ENCODE results near the gene MMAB.

Gene MMAB

DNA sequence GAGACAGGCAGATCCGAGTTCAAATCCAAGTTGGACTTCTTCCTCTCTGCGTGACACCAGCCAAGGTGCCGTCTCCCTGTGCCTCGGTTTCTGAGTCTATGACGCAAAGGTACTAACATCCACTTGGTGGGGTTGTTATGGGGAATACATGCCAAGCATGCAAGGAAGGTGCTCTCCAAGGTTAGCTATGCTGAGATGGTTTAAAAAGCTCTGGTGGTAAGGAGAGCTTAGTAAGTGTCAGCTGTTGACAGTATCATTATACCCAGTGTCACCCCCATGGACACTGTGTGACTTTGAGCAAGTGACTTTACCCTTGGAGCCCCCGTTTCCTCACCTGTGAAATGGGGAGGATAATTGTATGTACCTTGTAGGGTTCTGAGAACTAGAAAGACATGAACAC is 22.2 kb downstream of the MMAB start:
- no peak for DNase-seq (ENCODE audit: extremely low spot score)
- TF ChIP-seq LEF1 (IDR thresholded peaks at IDR 0.05; ENCODE audit: borderline replicate concordance) (no peak), L3MBTL2 (conservative IDR thresholded peaks at IDR 0.05) (no peak), ZNF384 (IDR thresholded peaks at IDR 0.05) (no peak), SP1 (IDR thresholded peaks at IDR 0.05) (no peak), PKNOX1 (IDR thresholded peaks at IDR 0.05) (no peak), SUZ12 (IDR thresholded peaks at IDR 0.05) (no peak), TARDBP (IDR thresholded peaks at IDR 0.05) (no peak), FOXA1 (IDR thresholded peaks at IDR 0.05) (no peak), HDGF (IDR thresholded peaks at IDR 0.05; ENCODE audit: borderline replicate concordance) (no peak), FOXK2 (IDR thresholded peaks at IDR 0.05) (no peak), ELF4 (IDR thresholded peaks at IDR 0.05) (no peak), BHLHE40 (IDR thresholded peaks at IDR 0.05; ENCODE audit: borderline replicate concordance) (no peak), ARNT (IDR thresholded peaks at IDR 0.05) (no peak), NFRKB (IDR thresholded peaks at IDR 0.05) (no peak), CTBP1 (IDR thresholded peaks at IDR 0.05; ENCODE audit: borderline replicate concordance) (no peak), FOXM1 (IDR thresholded peaks at IDR 0.05; ENCODE audit: borderline replicate concordance) (no peak)
- ChIA-PET CTCF (no interaction called here), POLR2A (no interaction called here)

DNA sequence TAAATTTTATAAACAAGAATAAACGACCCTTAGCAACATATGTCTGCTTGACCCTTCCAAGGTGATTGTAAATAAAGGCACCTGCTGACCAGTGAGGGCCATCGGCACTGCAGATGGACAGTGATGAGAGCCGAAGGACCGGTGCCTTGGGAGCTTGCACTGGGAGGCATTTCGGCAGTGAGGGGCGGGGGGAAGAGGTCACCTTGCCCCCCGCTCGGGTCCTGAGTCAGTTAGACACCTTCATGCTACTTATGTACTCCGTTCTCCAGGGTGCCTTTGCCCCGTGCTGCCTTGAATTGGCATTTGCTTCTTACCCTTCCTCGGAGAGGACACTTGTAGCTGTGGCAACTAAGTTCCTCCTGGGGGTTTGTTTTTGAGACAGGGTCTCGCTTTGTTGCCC is 23.0 kb downstream of the MMAB start:
- ChIA-PET CTCF (no interaction called here), POLR2A (no interaction called here)
- TF ChIP-seq CTBP1 (IDR thresholded peaks at IDR 0.05; ENCODE audit: borderline replicate concordance) (no peak), FOXM1 (IDR thresholded peaks at IDR 0.05; ENCODE audit: borderline replicate concordance) (no peak), BHLHE40 (IDR thresholded peaks at IDR 0.05; ENCODE audit: borderline replicate concordance) (no peak), ZNF384 (IDR thresholded peaks at IDR 0.05) (no peak), SP1 (IDR thresholded peaks at IDR 0.05) (no peak)
- no peak for DNase-seq (ENCODE audit: extremely low spot score)

DNA sequence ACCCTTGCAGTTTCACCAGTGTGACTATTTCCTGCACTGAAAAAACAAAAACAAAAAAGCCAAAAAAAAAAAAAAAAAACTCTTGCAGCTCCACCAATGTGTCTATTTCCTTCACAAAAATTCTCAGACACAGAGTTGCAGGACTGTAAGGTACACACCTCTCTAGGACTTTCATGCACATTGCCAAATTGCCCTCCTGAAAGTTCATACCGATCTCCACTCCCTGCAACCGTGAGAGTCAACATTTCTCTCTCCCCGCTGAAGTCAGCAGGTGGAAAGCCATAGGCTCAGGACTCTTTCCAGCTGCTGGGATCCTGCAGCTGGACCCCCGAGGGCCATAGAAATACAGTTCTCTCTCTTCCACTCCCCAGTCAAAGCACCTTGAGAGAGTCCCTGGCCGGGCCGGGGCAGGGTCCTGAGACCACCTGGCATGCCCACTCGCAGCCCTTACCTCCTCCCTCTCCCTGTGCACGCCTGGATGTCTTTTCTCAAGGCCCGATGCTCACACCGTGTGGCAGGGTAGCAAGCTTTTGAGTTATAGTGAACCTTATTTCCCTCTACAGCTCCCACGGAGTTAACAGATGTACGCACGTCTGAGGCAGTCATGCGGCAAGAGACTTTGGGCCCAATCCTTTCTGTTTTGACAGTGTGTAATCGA is 23.6 kb downstream of the MMAB start:
- ChIA-PET CTCF (interaction anchor here (0.7 kb wide), 1 partner anchor 117 kb away, joined by 9 read pairs; no protein-coding TSS in a partner anchor), POLR2A (no interaction called here)
- no peak for DNase-seq (ENCODE audit: extremely low spot score)
- TF ChIP-seq CTBP1 (IDR thresholded peaks at IDR 0.05; ENCODE audit: borderline replicate concordance) = no peak
- TF ChIP-seq TARDBP (IDR thresholded peaks at IDR 0.05) = no peak
- no peak for TF ChIP-seq BHLHE40 (IDR thresholded peaks at IDR 0.05; ENCODE audit: borderline replicate concordance)
- no peak for TF ChIP-seq HDGF (IDR thresholded peaks at IDR 0.05; ENCODE audit: borderline replicate concordance)
- TF ChIP-seq LEF1 (IDR thresholded peaks at IDR 0.05; ENCODE audit: borderline replicate concordance) = no peak
- TF ChIP-seq ZNF384 (IDR thresholded peaks at IDR 0.05) = no peak
- no peak for TF ChIP-seq ELF4 (IDR thresholded peaks at IDR 0.05)

DNA sequence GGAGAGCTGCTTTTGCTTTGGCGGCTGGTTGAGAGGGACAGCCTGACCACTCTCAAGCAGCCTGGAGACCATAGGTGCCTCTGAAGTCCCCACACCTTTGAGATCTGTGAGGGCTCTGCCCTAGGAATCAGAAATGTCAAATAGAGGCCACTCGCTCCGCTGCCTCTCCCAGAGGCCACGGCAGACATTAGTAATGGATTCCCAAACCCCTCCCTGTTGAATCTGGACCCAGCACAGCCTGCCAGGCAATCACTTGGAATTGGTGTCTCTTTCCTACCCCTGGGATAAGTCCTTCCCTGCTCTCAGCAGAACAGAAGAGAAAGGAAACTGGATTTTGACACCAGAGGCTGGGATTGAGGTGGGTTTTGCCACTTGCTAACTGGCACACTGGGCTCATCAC is 25.0 kb downstream of the MMAB start:
- CTCF ChIA-PET = no interaction called here
- no peak for DNase-seq (ENCODE audit: extremely low spot score)
- TF ChIP-seq BHLHE40 (IDR thresholded peaks at IDR 0.05; ENCODE audit: borderline replicate concordance) (no peak), FOXA1 (IDR thresholded peaks at IDR 0.05) (no peak), L3MBTL2 (conservative IDR thresholded peaks at IDR 0.05) (no peak)
- POLR2A ChIA-PET = no interaction called here

DNA sequence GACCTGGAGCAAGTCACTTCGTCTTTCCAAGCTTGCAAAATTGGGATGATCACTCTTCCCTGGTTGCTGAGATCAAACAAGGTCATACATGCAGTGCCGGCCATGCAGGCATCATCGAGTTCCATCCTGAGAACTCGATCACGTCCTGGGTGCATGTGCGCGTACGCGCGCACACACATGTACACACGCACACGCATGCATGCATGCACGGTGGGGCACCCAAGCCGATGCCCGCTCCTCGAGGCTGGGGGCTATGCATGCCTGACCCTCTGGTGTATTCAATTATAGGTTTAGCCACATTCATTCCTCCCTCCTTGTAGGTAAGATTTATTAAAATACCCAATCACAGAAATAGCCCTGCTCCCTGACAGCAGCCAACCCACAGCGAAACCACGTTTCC is 26.0 kb downstream of the MMAB start:
- ChIA-PET CTCF (no interaction called here), POLR2A (no interaction called here)
- no peak for TF ChIP-seq PKNOX1 (IDR thresholded peaks at IDR 0.05)
- TF ChIP-seq CTBP1 (IDR thresholded peaks at IDR 0.05; ENCODE audit: borderline replicate concordance) = no peak
- no peak for TF ChIP-seq FOXM1 (IDR thresholded peaks at IDR 0.05; ENCODE audit: borderline replicate concordance)
- no peak for TF ChIP-seq ARNT (IDR thresholded peaks at IDR 0.05)
- no peak for TF ChIP-seq HDGF (IDR thresholded peaks at IDR 0.05; ENCODE audit: borderline replicate concordance)
- no peak for TF ChIP-seq ZNF384 (IDR thresholded peaks at IDR 0.05)
- no peak for TF ChIP-seq NFRKB (IDR thresholded peaks at IDR 0.05)
- TF ChIP-seq TARDBP (IDR thresholded peaks at IDR 0.05) = no peak
- TF ChIP-seq SUZ12 (IDR thresholded peaks at IDR 0.05) = no peak
- no peak for TF ChIP-seq L3MBTL2 (conservative IDR thresholded peaks at IDR 0.05)
- TF ChIP-seq BHLHE40 (IDR thresholded peaks at IDR 0.05; ENCODE audit: borderline replicate concordance) = no peak
- TF ChIP-seq FOXA1 (IDR thresholded peaks at IDR 0.05) = no peak
- TF ChIP-seq LEF1 (IDR thresholded peaks at IDR 0.05; ENCODE audit: borderline replicate concordance) = no peak
- no peak for TF ChIP-seq FOXK2 (IDR thresholded peaks at IDR 0.05)
- no peak for DNase-seq (ENCODE audit: extremely low spot score)

- ChIA-PET CTCF (no interaction called here), POLR2A (no interaction called here)
- TF ChIP-seq L3MBTL2 (conservative IDR thresholded peaks at IDR 0.05) (no peak), SUZ12 (IDR thresholded peaks at IDR 0.05) (no peak), FOXK2 (IDR thresholded peaks at IDR 0.05) (no peak), PKNOX1 (IDR thresholded peaks at IDR 0.05) (no peak), TARDBP (IDR thresholded peaks at IDR 0.05) (no peak), NFRKB (IDR thresholded peaks at IDR 0.05) (no peak), ZNF384 (IDR thresholded peaks at IDR 0.05) (no peak), ARNT (IDR thresholded peaks at IDR 0.05) (no peak), ELF4 (IDR thresholded peaks at IDR 0.05) (no peak)
- no peak for DNase-seq (ENCODE audit: extremely low spot score)
These were observed 27.5 kb downstream of the MMAB start for GRCh38 chr12:109545826-109546225.
